ENCODE measurements around the gene PLCB2.

Gene PLCB2

GRCh38 chr15:40289140-40289775 is 18.5 kb downstream of the PLCB2 start (continued):
- TF ChIP-seq ZNF623 (tag by site-specific recombination; IDR thresholded peaks at IDR 0.05), result no peak
- no peak for TF ChIP-seq ZFP3 (tag by site-specific recombination; IDR thresholded peaks at IDR 0.05; ENCODE audit: low read depth)
- TF ChIP-seq ZNF776 (tag by site-specific recombination; IDR thresholded peaks at IDR 0.05; ENCODE audit: borderline replicate concordance), result no peak
- no peak for TF ChIP-seq ZNF580 (tag by site-specific recombination; IDR thresholded peaks at IDR 0.05)

- ChIA-PET POLR2A (no interaction called here), CTCF (interaction anchor here (1.2 to 1.9 kb wide), 4 partner anchors 9 to 50 kb away, joined by 6 to 8 read pairs (median 7); no protein-coding TSS in a partner anchor)
- H3K9me3 ChIP-seq (ENCODE audit: control insufficient read depth, insufficient read depth, low read depth, low read length), result no peaks in the 10 kb centered on the region
- no peak overlapping the region for H3K27ac ChIP-seq (ENCODE audit: extremely low read depth, low read depth, low read length)
- H3K4me3 ChIP-seq (ENCODE audit: low read depth, low read length), result no peak overlapping the region
- H3K36me3 ChIP-seq (ENCODE audit: control insufficient read depth in 2 of 2, insufficient read depth in 1 of 2, low read length in 2 of 2), result no peaks in the 10 kb centered on the region
- peaks cover 6% of the 10 kb centered on the region for H3K4me1 ChIP-seq (ENCODE audit: control insufficient read depth, insufficient read depth, low read length)
- no peak for TF ChIP-seq ZNF16 (tag by site-specific recombination; IDR thresholded peaks at IDR 0.05; ENCODE audit: low read depth)
- 0 out of 2 replicates have a peak, but pooled peaks have one; percentile 12 for TF ChIP-seq ZNF335 (tag by site-specific recombination; conservative IDR thresholded peaks at IDR 0.05)
- TF ChIP-seq KLF9 (tag by site-specific recombination; IDR thresholded peaks at IDR 0.05; ENCODE audit: low read depth), result no peak
- TF ChIP-seq ZNF658 (tag by site-specific recombination; IDR thresholded peaks at IDR 0.05), result no peak
- no peak for TF ChIP-seq PRDM10 (tag by site-specific recombination; IDR thresholded peaks at IDR 0.05)
- no peak for TF ChIP-seq ZXDB (tag by site-specific recombination; IDR thresholded peaks at IDR 0.05)
- no peak for TF ChIP-seq HOXD13 (CRISPR knock-in tag; IDR thresholded peaks at IDR 0.05; ENCODE audit: borderline replicate concordance)
- no peak for TF ChIP-seq SETDB1 (IDR thresholded peaks at IDR 0.05; ENCODE audit: insufficient read length, low read length)
- TF ChIP-seq ZSCAN23 (tag by site-specific recombination; IDR thresholded peaks at IDR 0.05), result no peak
- no peak for TF ChIP-seq ZNF548 (tag by site-specific recombination; IDR thresholded peaks at IDR 0.05)
- TF ChIP-seq SCRT2 (tag by site-specific recombination; IDR thresholded peaks at IDR 0.05), result no peak
- TF ChIP-seq ZNF560 (tag by site-specific recombination; IDR thresholded peaks at IDR 0.05; ENCODE audit: borderline replicate concordance), result no peak
- no peak for TF ChIP-seq ZNF26 (tag by site-specific recombination; IDR thresholded peaks at IDR 0.05)
- no peak for TF ChIP-seq ZNF777 (tag by site-specific recombination; IDR thresholded peaks at IDR 0.05; ENCODE audit: borderline replicate concordance)
- no peak for TF ChIP-seq PRDM6 (tag by site-specific recombination; IDR thresholded peaks at IDR 0.05)
- TF ChIP-seq ZNF660 (tag by site-specific recombination; IDR thresholded peaks at IDR 0.05), result no peak
- TF ChIP-seq YY2 (tag by site-specific recombination; IDR thresholded peaks at IDR 0.05), result no peak
- no peak for TF ChIP-seq BCL11B (tag by site-specific recombination; IDR thresholded peaks at IDR 0.05; ENCODE audit: low read depth)
- no peak for TF ChIP-seq ZBTB26 (tag by site-specific recombination; optimal IDR thresholded peaks at IDR 0.05)
- no peak for TF ChIP-seq MZF1 (tag by site-specific recombination; IDR thresholded peaks at IDR 0.05; ENCODE audit: borderline replicate concordance)
- no peak for TF ChIP-seq ZNF18 (tag by site-specific recombination; IDR thresholded peaks at IDR 0.05)
- TF ChIP-seq KLF17 (tag by site-specific recombination; IDR thresholded peaks at IDR 0.05), result peak; percentile 82
Measured at GRCh38 chr15:40287968-40288367, 19.8 kb downstream of the PLCB2 start.
